ENCODE measurements around the gene MTA1.

The MTA1 gene

GRCh38 chr14:105387530-105387922, 32.1 kb upstream of the MTA1 start:
- DNase-seq (ENCODE audit: low read depth) = no peak

- DNase-seq (ENCODE audit: low read depth) = no peak
These were observed 31.3 kb upstream of the MTA1 start for GRCh38 chr14:105388110-105388951.

- no peak for DNase-seq (ENCODE audit: low read depth)
These were observed 30.7 kb upstream of the MTA1 start for GRCh38 chr14:105388976-105389375.

GRCh38 chr14:105389534-105389933, 30.1 kb upstream of the MTA1 start:
- no peak for DNase-seq (ENCODE audit: low read depth)

- DNase-seq (ENCODE audit: low read depth) = no peak
These were observed 29.4 kb upstream of the MTA1 start for GRCh38 chr14:105389976-105390848.

GRCh38 chr14:105390849-105391500, 28.7 kb upstream of the MTA1 start:
- DNase-seq (ENCODE audit: low read depth) = no peak

- DNase-seq (ENCODE audit: low read depth) = no peak
These were observed 28.1 kb upstream of the MTA1 start for GRCh38 chr14:105391541-105391940.

GRCh38 chr14:105392131-105393090, 27.2 kb upstream of the MTA1 start:
- no peak for DNase-seq (ENCODE audit: low read depth)

- DNase-seq (ENCODE audit: low read depth) = no peak
These were observed 26.5 kb upstream of the MTA1 start for GRCh38 chr14:105393151-105393550.

GRCh38 chr14:105394714-105395537, 24.7 kb upstream of the MTA1 start:
- DNase-seq (ENCODE audit: low read depth) = no peak

GRCh38 chr14:105395538-105395854, 24.1 kb upstream of the MTA1 start:
- no peak for DNase-seq (ENCODE audit: low read depth)

GRCh38 chr14:105397350-105397931, 22.2 kb upstream of the MTA1 start:
- DNase-seq (ENCODE audit: low read depth) = no peak

- DNase-seq (ENCODE audit: low read depth) = peak; percentile 91
These were observed 21.4 kb upstream of the MTA1 start, which contains the start of gene TEX22 for GRCh38 chr14:105398044-105398725. Gene TEX22, plus strand, starts transcription at chr14:105398538. Its CDS starts 803 bp downstream, at chr14:105399341.

- no peak for DNase-seq (ENCODE audit: low read depth)
These were observed 20.7 kb upstream of the MTA1 start for GRCh38 chr14:105398726-105399465.

- no peak for DNase-seq (ENCODE audit: low read depth)
These were observed 20.2 kb upstream of the MTA1 start for GRCh38 chr14:105399466-105399775.

GRCh38 chr14:105400016-105400415, 19.6 kb upstream of the MTA1 start:
- DNase-seq (ENCODE audit: low read depth) = no peak

GRCh38 chr14:105401699-105402098, 17.9 kb upstream of the MTA1 start:
- DNase-seq (ENCODE audit: low read depth) = no peak

- no peak for DNase-seq (ENCODE audit: low read depth)
These were observed 11.0 kb upstream of the MTA1 start for GRCh38 chr14:105408592-105408991.

- no peak for DNase-seq (ENCODE audit: low read depth)
These were observed 10.3 kb upstream of the MTA1 start for GRCh38 chr14:105409364-105409763.

Measured in stimulated activated CD8-positive, alpha-beta memory T cell treated with anti-CD3 and anti-CD28 coated beads, Interleukin-12 subunit alpha, Interleukin-12 subunit beta, amount 100 ng/mL, for 4 hours (primary cell).